Esophagus muscularis mucosa (tissue), 4 donors: Measurements from ENCODE around the gene TBC1D10A. TPM values are rescaled to one million over a fixed set of nuclear protein-coding genes. Genes with fewer than 3 reads are reported as not detected.

ENCODE experiments used
- DNase-seq: peaks from one replicate; pipeline ENCODE4 v3.0.0-alpha.2; 2017; ENCODE audit errors: extremely low spot score
- H3K27ac ChIP-seq, 4 donors: fragments of 200-600 bp; sonication (generic); replicated peaks in 1 of 4; 1 replicate in 3 of 4; 2 replicates in 1 of 4; pipeline ENCODE4 v1.5.1; 2016 to 2019; ENCODE audit warnings: mild to moderate bottlenecking in 1 of 4
- H3K27me3 ChIP-seq, 4 donors: fragments of 200-600 bp; sonication (generic); one replicate each; pipeline versions ENCODE4 v1.5.1 to v1.6.0; 2016 to 2019
- H3K36me3 ChIP-seq, 4 donors: fragments of 200-600 bp; sonication (generic); one replicate each; pipeline ENCODE4 v1.5.1; 2016 to 2019
- H3K4me1 ChIP-seq, 4 donors: fragments of 200-600 bp; sonication (generic); one replicate each; pipeline ENCODE4 v1.5.1; 2016 to 2019
- H3K4me3 ChIP-seq, 4 donors: fragments of 200-600 bp; sonication (generic); 1 replicate in 2 of 4; 2 replicates in 2 of 4; pipeline ENCODE4 v1.5.1; 2016 to 2019; ENCODE audit warnings: mild to moderate bottlenecking in 4 of 4, moderate library complexity in 1 of 4
- H3K9me3 ChIP-seq, 4 donors: fragments of 200-600 bp; sonication (generic); 1 replicate in 3 of 4; 2 replicates in 1 of 4; pipeline ENCODE4 v1.5.1; 2016 to 2019
- CTCF ChIP-seq, 3 experiments: fragments of 200-600 bp in 2 of 3; fragments of 450-650 bp in 1 of 3; sonication (generic) in 2 of 3; IDR thresholded peaks; one replicate each; pipeline ENCODE4 v1.5.1; 2017 to 2019; ENCODE audit warnings: antibody characterized with exemption in 3 of 3, mild to moderate bottlenecking in 2 of 3, moderate library complexity in 1 of 3
- EP300 ChIP-seq: sonication (generic); formaldehyde crosslinking; IDR thresholded peaks from one replicate; pipeline ENCODE4 v1.6.1; 2017; ENCODE audit warnings: antibody characterized with exemption
- POLR2A ChIP-seq: fragments of 450-650 bp; IDR thresholded peaks from one replicate; pipeline ENCODE4 v1.6.1; 2017; ENCODE audit warnings: antibody characterized with exemption, moderate library complexity, mild to moderate bottlenecking, low read depth
- POLR2AphosphoS5 ChIP-seq, 2 donors: sonication (generic); formaldehyde crosslinking; IDR thresholded peaks; one replicate each; pipeline ENCODE4 v1.6.1; 2017; ENCODE audit warnings: antibody characterized with exemption in 2 of 2
- WGBS: methylation state at CpG from one replicate; pipeline ENCODE4 v1.1.5; 2018; 5-methylcytosine and 5-hydroxymethylcytosine counted together
- intact Hi-C: fragments of 100-400 bp; cut with DNase I; formaldehyde crosslinking; loops from one replicate; pipeline ENCODE4 v1.15.1; 2023
- total RNA-seq, 4 donors: library from RNA; depleted of rRNA; stranded (reverse); fragments of >200 nt; gene quantifications; one replicate each; pipeline versions ENCODE4 v1.1.0 to v1.2.1, GENCODE V29; 2016

TBC1D10A gene
- total RNA-seq, 4 donors from 2014 or later: 29.5 to 40.3 (median 38.0) TPM

- WGBS: 85% methylated on average over 5 of the region's 12 CpGs
- TF ChIP-seq POLR2AphosphoS5 (IDR thresholded peaks at IDR 0.05) (no peak), POLR2A (no peak), CTCF (IDR thresholded peaks at IDR 0.05) (no peak), EP300 (no peak)
- H3K4me1 ChIP-seq: peaks cover 29 to 55% (median 49%) of the 10 kb centered on the region in 4 donors
Measured at GRCh38 chr22:30250661-30251267, 76.0 kb downstream of the TBC1D10A start.

GRCh38 chr22:30250039-30250565, 76.6 kb downstream of the TBC1D10A start:
- no peak overlapping the region for H3K27ac ChIP-seq
- DNase-seq: no peak
- TF ChIP-seq EP300 (no peak), POLR2A (no peak), POLR2AphosphoS5 (IDR thresholded peaks at IDR 0.05) (no peak), CTCF (IDR thresholded peaks at IDR 0.05) (no peak)
- H3K36me3 ChIP-seq: no peaks in the 10 kb centered on the region
- H3K27me3 ChIP-seq: peaks cover 0 to 64% (median 10%) of the 10 kb centered on the region in 4 donors
- H3K4me3 ChIP-seq: no peak overlapping the region
- 89% methylated on average over 2 of the region's 3 CpGs for WGBS
- H3K9me3 ChIP-seq: no peaks in the 10 kb centered on the region
- intact Hi-C loops: no loop called here
- peaks cover 30 to 57% (median 53%) of the 10 kb centered on the region in 4 donors for H3K4me1 ChIP-seq

More at GRCh38 chr22:30250661-30251267, 76.0 kb downstream of the TBC1D10A start:
- no peak for DNase-seq
- intact Hi-C loops: no loop called here
- Histone ChIP-seq H3K9me3 (no peaks in the 10 kb centered on the region), H3K4me3 (no peak overlapping the region), H3K36me3 (no peaks in the 10 kb centered on the region), H3K27ac (no peak overlapping the region), H3K27me3 (peaks cover 0 to 57% (median 8%) of the 10 kb centered on the region in 4 donors)

- DNase-seq: no peak
- TF ChIP-seq CTCF (IDR thresholded peaks at IDR 0.05) (no peak), POLR2AphosphoS5 (IDR thresholded peaks at IDR 0.05) (no peak), POLR2A (no peak), EP300 (no peak)
- H3K27ac ChIP-seq: peak overlapping the region in 1 of 4 donors; percentile 39
- 62% methylated on average over 24 of the region's 27 CpGs for WGBS
- H3K4me1 ChIP-seq: peaks cover 30 to 57% (median 53%) of the 10 kb centered on the region in 4 donors
- peaks cover 0 to 64% (median 10%) of the 10 kb centered on the region in 4 donors for H3K27me3 ChIP-seq
- H3K9me3 ChIP-seq: no peaks in the 10 kb centered on the region
- H3K36me3 ChIP-seq: no peaks in the 10 kb centered on the region
- H3K4me3 ChIP-seq: peak overlapping the region in 2 of 4 donors; percentile 12 to 40
- intact Hi-C loops: no loop called here
Measured at GRCh38 chr22:30249049-30250038, 77.4 kb downstream of the TBC1D10A start.

GRCh38 chr22:30248484-30248883, 78.3 kb downstream of the TBC1D10A start:
- peaks cover 26 to 55% (median 48%) of the 10 kb centered on the region in 4 donors for H3K4me1 ChIP-seq

More at GRCh38 chr22:30248484-30248883, 78.3 kb downstream of the TBC1D10A start:
- no peak overlapping the region for H3K27ac ChIP-seq
- intact Hi-C loops: no loop called here
- no peaks in the 10 kb centered on the region for H3K9me3 ChIP-seq
- H3K4me3 ChIP-seq: peak overlapping the region in 1 of 4 donors; percentile 40
- peaks cover 0 to 68% (median 10%) of the 10 kb centered on the region in 4 donors for H3K27me3 ChIP-seq
- H3K36me3 ChIP-seq: no peaks in the 10 kb centered on the region
- no peak for DNase-seq
- 86% methylated on average over 6 of the region's 6 CpGs for WGBS
- TF ChIP-seq EP300 (no peak), POLR2AphosphoS5 (IDR thresholded peaks at IDR 0.05) (no peak), CTCF (IDR thresholded peaks at IDR 0.05) (no peak), POLR2A (no peak)
